Measurements from ENCODE around the gene TIPARP.

TIPARP gene

GRCh38 chr3:156680243-156680914 is 6.0 kb downstream of the TIPARP start:
- Histone ChIP-seq H3K36me3 (ENCODE audit: control insufficient read depth, insufficient read depth, low read length) (peaks cover 12% of the 10 kb centered on the region), H3K27me3 (replicated peaks; ENCODE audit: control insufficient read depth, insufficient read depth, low read length) (no peaks in the 10 kb centered on the region), H3K4me3 (replicated peaks; ENCODE audit: low read depth, low read length) (0 out of 2 replicates have a peak overlapping the region, but pooled peaks have one; percentile 46)
- no peak for TF ChIP-seq CTCF (IDR thresholded peaks at IDR 0.05; ENCODE audit: insufficient read depth, low read length, poor library complexity, severe bottlenecking)
- no peak for DNase-seq (ENCODE audit: extremely low read depth, insufficient read length)

- Histone ChIP-seq H3K4me3 (replicated peaks; ENCODE audit: low read depth, low read length) (no peak overlapping the region), H3K36me3 (ENCODE audit: control insufficient read depth, insufficient read depth, low read length) (peaks cover 12% of the 10 kb centered on the region), H3K27me3 (replicated peaks; ENCODE audit: control insufficient read depth, insufficient read depth, low read length) (no peaks in the 10 kb centered on the region)
- TF ChIP-seq CTCF (IDR thresholded peaks at IDR 0.05; ENCODE audit: insufficient read depth, low read length, poor library complexity, severe bottlenecking) = no peak
- DNase-seq (ENCODE audit: extremely low read depth, insufficient read length) = peak; percentile 50
Measured at GRCh38 chr3:156681002-156681401, 6.6 kb downstream of the TIPARP start.

GRCh38 chr3:156682501-156682900 is 8.1 kb downstream of the TIPARP start:
- peaks cover 12% of the 10 kb centered on the region for H3K36me3 ChIP-seq (ENCODE audit: control insufficient read depth, insufficient read depth, low read length)
- H3K27me3 ChIP-seq (replicated peaks; ENCODE audit: control insufficient read depth, insufficient read depth, low read length) = no peaks in the 10 kb centered on the region
- H3K4me3 ChIP-seq (replicated peaks; ENCODE audit: low read depth, low read length) = no peak overlapping the region
- DNase-seq (ENCODE audit: extremely low read depth, insufficient read length) = no peak
- no peak for TF ChIP-seq CTCF (IDR thresholded peaks at IDR 0.05; ENCODE audit: insufficient read depth, low read length, poor library complexity, severe bottlenecking)

- Histone ChIP-seq H3K4me3 (replicated peaks; ENCODE audit: low read depth, low read length) (no peak overlapping the region), H3K36me3 (ENCODE audit: control insufficient read depth, insufficient read depth, low read length) (peaks cover 10% of the 10 kb centered on the region), H3K27me3 (replicated peaks; ENCODE audit: control insufficient read depth, insufficient read depth, low read length) (no peaks in the 10 kb centered on the region)
- DNase-seq (ENCODE audit: extremely low read depth, insufficient read length) = no peak
- no peak for TF ChIP-seq CTCF (IDR thresholded peaks at IDR 0.05; ENCODE audit: insufficient read depth, low read length, poor library complexity, severe bottlenecking)
Measured at GRCh38 chr3:156682963-156683362, 8.6 kb downstream of the TIPARP start.

- no peak overlapping the region for H3K4me3 ChIP-seq (replicated peaks; ENCODE audit: low read depth, low read length)
- no peak for DNase-seq (ENCODE audit: extremely low read depth, insufficient read length)
- H3K27me3 ChIP-seq (replicated peaks; ENCODE audit: control insufficient read depth, insufficient read depth, low read length) = no peaks in the 10 kb centered on the region
- peaks cover 4% of the 10 kb centered on the region for H3K36me3 ChIP-seq (ENCODE audit: control insufficient read depth, insufficient read depth, low read length)
- no peak for TF ChIP-seq CTCF (IDR thresholded peaks at IDR 0.05; ENCODE audit: insufficient read depth, low read length, poor library complexity, severe bottlenecking)
Measured at GRCh38 chr3:156685198-156685597, 10.8 kb downstream of the TIPARP start.

- DNase-seq (ENCODE audit: extremely low read depth, insufficient read length) = no peak
- Histone ChIP-seq H3K36me3 (ENCODE audit: control insufficient read depth, insufficient read depth, low read length) (peaks cover 4% of the 10 kb centered on the region), H3K4me3 (replicated peaks; ENCODE audit: low read depth, low read length) (no peak overlapping the region), H3K27me3 (replicated peaks; ENCODE audit: control insufficient read depth, insufficient read depth, low read length) (no peaks in the 10 kb centered on the region)
- no peak for TF ChIP-seq CTCF (IDR thresholded peaks at IDR 0.05; ENCODE audit: insufficient read depth, low read length, poor library complexity, severe bottlenecking)
Measured at GRCh38 chr3:156685752-156686151, 11.4 kb downstream of the TIPARP start.

Measured in GM06990 (cell line).